GM21423 (cell line): ENCODE data around the gene GAS2L1.

Experiments
- ATAC-seq: cut with Tn5 transposase; IDR thresholded peaks from one replicate; pipeline ENCODE4 v1.9.1; 2021; ENCODE audit warnings: mild to moderate bottlenecking, moderate library complexity; ENCODE audit not compliant: unreplicated experiment

Gene GAS2L1

DNA sequence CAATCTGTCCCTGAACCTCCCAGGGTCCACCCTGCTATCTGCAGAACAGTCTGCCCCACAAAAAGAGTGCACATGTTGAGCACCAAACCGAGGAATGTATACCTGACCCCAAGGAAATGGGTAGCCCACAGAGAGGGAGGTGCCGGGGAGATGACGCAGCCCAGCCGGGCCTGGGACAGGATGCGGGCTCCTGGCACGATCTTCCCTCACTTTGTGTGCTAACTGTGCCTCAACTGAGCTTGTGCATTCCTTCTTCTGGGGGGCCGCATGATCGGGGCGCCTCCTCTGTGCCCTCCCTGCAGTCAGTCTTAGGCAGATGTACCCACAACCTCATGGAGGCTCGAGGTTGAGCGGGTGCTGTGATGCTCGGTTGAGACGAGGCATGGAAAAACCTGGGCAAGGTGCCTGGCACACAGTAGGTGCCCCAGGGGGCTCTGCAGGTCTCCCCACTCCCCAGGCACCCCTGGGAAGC is 2.4 kb downstream of the GAS2L1 start:
- ATAC-seq = no peak

DNA sequence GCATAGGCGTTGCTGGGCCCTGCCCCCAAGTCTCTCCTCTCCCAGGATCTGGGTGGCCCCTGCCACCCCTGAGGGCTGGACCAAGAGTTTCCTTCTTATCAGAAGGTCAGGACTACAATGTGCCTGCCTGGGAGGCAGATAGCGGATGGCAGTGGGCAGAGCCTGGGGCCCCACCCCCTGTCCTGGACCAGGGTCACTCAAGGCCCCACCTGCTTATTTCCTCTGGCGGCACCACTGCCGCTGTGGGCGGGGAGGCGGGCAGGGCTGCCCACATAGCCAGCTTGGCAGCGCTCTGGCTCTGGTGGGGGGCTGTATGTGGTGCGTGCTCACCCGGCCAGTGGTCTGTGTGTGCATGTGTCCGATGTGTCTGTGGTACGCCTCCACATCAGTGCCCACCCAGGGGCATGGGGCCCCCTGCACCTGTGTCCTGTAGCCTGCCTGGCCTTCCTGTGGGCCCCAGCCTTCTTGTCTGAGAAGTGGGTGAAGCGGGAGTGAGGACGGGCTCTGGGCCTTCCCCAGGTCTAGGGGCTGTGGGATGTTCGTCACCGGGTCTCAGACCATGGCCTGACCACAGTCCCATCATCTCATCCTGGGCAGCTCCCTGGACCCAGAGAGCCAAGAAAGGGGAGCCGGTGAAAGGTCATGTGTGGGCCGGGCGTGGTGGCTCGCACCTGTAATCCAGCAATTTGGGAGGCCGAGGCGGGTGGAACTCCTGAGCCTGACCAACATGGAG is 3.0 kb downstream of the GAS2L1 start:
- ATAC-seq = no peak

DNA sequence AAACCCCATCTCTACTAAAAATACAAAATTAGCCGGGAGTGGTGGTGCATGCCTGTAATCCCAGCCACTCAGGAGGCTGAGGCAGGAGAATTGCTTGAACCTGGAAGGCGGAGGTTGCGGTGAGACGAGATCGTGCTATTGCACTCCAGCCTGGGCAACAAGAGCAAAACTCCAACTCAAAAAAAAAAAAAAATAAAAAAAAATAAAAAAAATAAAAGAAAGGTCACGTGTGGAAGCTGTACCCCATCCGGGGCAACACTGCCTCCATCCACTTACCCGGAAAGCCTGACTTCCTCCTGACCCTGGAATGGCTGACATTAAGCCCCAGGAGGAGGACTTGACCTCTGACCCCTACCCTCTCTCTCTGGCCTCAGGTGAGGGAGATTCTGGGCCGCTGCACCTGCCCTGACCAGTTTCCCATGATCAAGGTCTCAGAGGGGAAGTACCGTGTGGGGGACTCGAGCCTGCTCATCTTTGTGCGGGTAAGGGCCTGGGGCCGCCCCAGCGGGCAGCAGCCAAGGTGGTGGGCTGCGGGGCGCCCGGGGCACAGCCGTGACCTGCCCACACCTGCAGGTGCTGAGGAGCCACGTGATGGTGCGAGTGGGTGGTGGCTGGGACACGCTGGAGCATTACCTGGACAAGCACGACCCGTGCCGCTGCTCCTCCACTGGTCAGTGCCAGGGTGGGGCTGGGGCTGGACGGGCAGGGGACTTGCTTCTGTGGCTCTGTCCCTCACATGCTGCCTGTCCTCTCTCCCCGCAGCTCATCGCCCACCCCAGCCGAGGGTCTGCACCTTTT is 3.8 kb downstream of the GAS2L1 start:
- ATAC-seq = no peak

GRCh38 chr22:29310863-29311339 is 4.5 kb downstream of the GAS2L1 start:
- no peak for ATAC-seq

- ATAC-seq = no peak
These were observed 5.2 kb downstream of the GAS2L1 start for GRCh38 chr22:29311464-29312217.

DNA sequence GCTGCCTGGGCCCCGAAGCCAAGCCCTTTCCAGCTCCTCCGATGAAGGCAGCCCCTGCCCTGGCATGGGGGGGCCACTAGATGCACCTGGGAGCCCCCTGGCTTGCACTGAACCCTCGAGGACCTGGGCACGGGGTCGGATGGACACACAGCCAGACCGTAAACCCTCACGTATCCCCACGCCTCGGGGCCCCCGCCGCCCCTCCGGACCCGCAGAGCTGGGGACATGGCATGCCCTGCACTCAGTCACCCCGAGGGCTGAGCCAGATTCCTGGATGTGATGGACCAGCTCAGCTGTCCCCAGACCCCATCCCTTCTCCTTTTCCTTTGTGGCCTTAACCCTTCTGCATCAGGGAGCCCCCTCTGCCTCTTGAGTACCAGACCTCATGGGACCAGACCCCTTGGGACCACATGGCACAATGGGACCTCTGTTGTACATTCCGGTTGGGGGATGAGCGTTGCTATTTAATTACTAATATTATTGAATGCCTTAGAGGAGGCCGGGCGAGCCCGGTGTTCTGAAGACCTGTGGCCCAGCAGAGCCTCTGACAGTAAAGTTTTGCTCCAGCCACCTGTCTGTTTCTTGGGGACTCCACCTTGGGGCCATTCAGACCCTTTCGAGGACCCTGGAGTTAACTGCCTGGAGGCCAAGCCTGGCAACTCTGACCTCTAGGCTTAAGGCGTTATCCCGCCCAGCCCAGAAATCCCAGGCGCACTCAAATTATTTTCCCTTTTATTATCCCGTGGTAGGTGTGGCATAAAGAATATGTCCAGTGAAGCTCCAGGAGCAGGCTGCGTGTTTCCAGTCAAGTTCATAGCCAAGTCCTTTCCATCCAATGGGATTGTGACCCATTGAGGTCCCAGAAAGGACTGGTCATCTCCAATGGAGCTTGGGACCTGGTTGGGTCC is 6.0 kb downstream of the GAS2L1 start:
- no peak for ATAC-seq

DNA sequence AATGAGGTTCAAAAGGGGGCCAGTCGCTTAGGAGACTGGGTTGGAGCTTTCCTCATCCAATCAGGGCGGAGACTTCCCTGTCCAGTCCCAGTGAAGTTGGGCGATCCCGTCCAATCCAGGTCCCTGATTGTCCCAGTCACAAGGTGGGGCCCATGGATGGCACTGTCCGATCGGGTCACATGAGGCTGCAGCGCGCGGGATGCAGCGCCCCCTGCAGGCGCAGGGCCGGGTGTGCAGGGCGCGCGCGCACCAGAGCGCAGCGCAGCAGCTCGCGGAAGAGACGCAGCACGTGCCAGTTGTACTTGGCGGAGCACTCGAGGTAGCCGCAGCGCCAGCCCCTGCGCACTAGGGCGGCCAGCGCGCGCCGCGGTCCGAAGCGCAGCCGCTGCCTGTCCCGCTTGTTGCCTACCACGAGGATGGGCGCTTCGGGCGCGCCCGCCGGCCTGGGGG is 6.7 kb downstream of the GAS2L1 start:
- no peak for ATAC-seq

- ATAC-seq = no peak
These were observed 7.4 kb downstream of the GAS2L1 start for GRCh38 chr22:29313576-29314466.

- ATAC-seq = no peak
These were observed 8.3 kb downstream of the GAS2L1 start for GRCh38 chr22:29314537-29315285.

DNA sequence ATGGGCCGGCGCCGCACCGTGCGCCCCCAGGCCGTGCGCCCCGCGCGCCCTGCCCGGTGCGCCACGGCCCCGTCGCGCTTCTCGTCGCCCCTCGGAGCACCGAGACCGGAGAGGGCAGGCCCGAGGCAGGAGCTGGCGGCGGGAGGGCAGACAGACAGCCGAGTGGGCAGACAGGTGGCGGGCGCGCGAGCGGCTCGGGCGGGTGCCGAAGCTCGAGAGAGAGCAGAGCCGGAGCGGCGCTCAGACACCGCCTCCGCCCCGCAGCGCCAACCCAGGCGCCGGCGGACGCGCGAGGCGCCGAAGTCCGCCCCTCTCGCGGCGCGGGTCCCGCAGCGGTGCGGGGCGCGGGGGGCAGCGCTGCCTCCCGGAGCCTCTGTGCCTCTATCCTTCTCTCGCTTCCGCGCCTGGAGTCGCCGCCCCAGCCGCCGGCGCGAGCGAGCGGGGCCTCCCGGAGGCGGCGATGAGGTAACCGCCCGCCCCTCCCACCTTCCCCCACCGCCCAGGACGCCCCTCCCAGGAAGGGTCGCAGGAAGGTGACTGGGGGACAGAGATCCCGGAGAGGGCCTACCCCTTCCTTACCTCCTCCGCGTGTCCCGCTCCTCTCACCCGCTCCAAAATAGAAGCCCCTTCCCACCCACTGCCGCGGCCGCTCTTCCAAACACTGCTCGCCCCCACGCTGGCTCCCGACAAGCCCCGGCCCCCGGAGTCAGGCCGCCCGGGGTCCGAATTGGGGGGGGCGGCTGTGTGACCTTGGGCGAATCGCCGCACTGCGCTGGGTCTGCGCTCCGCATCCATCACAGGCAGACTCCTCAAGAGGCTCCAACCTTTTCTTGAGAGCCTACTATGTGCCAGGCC is 9.1 kb downstream of the GAS2L1 start, which contains the start of gene RASL10A:
Gene RASL10A, minus strand, starts transcription at position 412 of the 855 bp plus-strand sequence. CDS start 451 bp downstream, outside the sequence.
- ATAC-seq = no peak

- no peak for ATAC-seq
These were observed 9.8 kb downstream of the GAS2L1 start for GRCh38 chr22:29316141-29316828.

DNA sequence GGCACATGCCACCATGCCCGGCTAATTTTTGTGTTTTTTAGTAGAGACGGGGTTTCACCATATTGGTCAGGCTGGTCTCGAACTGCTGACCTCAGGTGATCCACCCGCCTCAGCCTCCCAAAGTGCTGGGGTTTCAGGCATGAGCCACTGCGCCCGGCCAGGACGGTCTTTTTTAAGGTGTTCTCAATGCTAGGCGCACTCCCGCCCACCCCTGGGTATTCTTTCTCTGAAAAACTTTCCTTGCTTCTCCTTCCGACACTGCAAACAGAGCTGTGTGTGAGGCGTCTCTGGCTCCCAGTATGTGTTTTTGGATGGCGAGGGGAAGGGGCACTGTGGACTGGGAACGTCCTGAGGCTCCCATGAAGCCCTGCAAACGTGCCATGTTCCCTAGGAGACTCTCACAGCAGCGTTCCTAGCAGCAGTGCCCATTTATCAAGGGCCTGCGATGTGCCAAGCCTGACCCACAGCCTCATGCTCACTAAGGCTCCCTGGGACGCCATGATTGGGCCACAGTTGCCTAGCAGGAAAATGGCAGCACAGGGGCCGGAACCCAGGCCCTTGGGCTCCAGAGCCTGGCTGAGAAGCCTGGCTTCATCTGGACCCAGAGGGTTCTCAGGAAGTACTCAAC is 11.5 kb downstream of the GAS2L1 start:
- no peak for ATAC-seq

GRCh38 chr22:29319072-29319471 is 12.6 kb downstream of the GAS2L1 start:
- no peak for ATAC-seq

DNA sequence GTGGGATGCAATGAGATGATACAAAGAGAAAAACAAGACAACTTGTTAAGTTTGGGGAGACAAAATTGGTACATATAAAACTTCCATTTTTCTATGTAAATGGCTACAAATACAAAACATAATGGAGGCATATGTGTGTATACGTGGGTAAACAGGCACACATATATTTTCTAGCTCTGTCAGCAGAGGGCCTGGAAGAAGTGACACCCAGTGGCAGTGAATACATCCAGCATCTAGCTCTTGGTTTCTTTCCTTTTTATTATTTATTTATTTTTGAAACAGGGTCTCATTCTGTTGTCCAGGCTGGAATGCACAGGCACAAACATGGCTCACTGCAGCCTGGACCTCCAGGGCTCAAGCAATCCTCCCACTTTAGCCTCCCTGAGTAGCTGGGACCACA is 14.1 kb downstream of the GAS2L1 start:
- no peak for ATAC-seq

GRCh38 chr22:29323641-29324040 is 17.2 kb downstream of the GAS2L1 start:
- no peak for ATAC-seq

DNA sequence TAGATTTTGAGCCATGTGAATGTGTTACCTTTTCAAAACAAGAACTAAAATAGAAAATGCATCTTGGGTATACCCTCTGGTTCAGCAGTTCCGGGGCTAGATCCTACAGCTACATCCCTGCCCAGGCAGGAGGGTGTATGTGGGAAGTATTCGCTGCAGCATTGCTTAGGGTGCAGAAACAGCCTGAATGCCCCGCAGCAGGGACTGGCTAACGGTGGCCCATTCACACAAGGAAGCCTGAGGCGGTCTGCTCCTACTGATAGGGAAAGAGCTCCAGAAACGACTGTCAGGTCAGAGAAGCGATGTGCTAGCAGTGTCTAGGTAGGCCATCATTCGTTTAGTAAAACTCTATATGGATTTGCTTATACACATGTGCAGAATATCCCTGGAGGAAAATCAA is 18.9 kb downstream of the GAS2L1 start:
- ATAC-seq = no peak
